DND-41 (cell line): Measurements from ENCODE around the gene CADM2.

Experiments used
- ATAC-seq: fragments of 200-7000 bp; cut with Tn5 transposase; 3 replicates; pipeline ENCODE4 v1.9.1; 2021; ENCODE audit warnings: low read depth; ENCODE audit not compliant: insufficient read depth
- DNase-seq: peaks from one replicate; pipeline ENCODE4 v3.0.0-alpha.2; 2020
- H2AFZ ChIP-seq: 2 replicates; pipeline ENCODE4 v1.6.0; 2012; ENCODE audit warnings: low read depth, low read length
- H3K27ac ChIP-seq: 2 replicates; pipeline ENCODE4 v1.5.1; 2012; ENCODE audit warnings: low read length, inconsistent platforms
- H3K27me3 ChIP-seq: fragments of 200-600 bp; sonication (generic); 2 replicates; pipeline ENCODE4 v1.6.0; 2012; ENCODE audit warnings: low read length, mild to moderate bottlenecking, inconsistent platforms; ENCODE audit not compliant: insufficient read depth, poor library complexity
- H3K36me3 ChIP-seq: 2 replicates; pipeline ENCODE4 v1.5.1; 2012; ENCODE audit warnings: low read length, inconsistent platforms; ENCODE audit not compliant: insufficient read depth
- H3K4me1 ChIP-seq: 2 replicates; pipeline ENCODE4 v1.5.1; 2012; ENCODE audit warnings: mild to moderate bottlenecking, low read length; ENCODE audit not compliant: insufficient read depth
- H3K4me2 ChIP-seq: 2 replicates; pipeline ENCODE4 v1.6.0; 2012; ENCODE audit warnings: mild to moderate bottlenecking, moderate library complexity, low read length, inconsistent platforms; ENCODE audit not compliant: insufficient read depth
- H3K4me3 ChIP-seq, 2 experiments: fragments of 200-600 bp in 1 of 2; shearing (Covaris generic) in 1 of 2; 2 replicates each; pipeline ENCODE4 v1.5.1; 2012 to 2016; ENCODE audit warnings: inconsistent platforms in 2 of 2, low read length in 2 of 2, mild to moderate bottlenecking in 2 of 2, low read depth in 1 of 2, moderate library complexity in 1 of 2
- H3K79me2 ChIP-seq: 2 replicates; pipeline ENCODE4 v1.6.0; 2012; ENCODE audit warnings: low read length, inconsistent platforms; ENCODE audit not compliant: insufficient read depth
- H3K9ac ChIP-seq: 2 replicates; pipeline ENCODE4 v1.6.0; 2012; ENCODE audit warnings: low read depth, mild to moderate bottlenecking, inconsistent platforms, low read length, moderate library complexity
- H3K9me3 ChIP-seq: 2 replicates; pipeline ENCODE4 v1.5.1; 2012; ENCODE audit warnings: low read length, moderate library complexity, mild to moderate bottlenecking, inconsistent platforms; ENCODE audit not compliant: insufficient read depth, severe bottlenecking
- H4K20me1 ChIP-seq: 2 replicates; pipeline ENCODE4 v1.6.0; 2012; ENCODE audit warnings: low read length; ENCODE audit not compliant: insufficient read depth
- CTCF ChIP-seq: IDR thresholded peaks from 2 replicates; pipeline ENCODE4 v1.5.1; 2012; ENCODE audit warnings: borderline replicate concordance, low read length, moderate library complexity, mild to moderate bottlenecking; ENCODE audit not compliant: poor library complexity, severe bottlenecking; ENCODE audit errors: extremely low read depth
- EZH2 ChIP-seq: IDR thresholded peaks from 3 replicates; pipeline ENCODE4 v1.6.1; 2012; ENCODE audit warnings: borderline replicate concordance, low read depth, mild to moderate bottlenecking, moderate library complexity, low read length, inconsistent platforms; ENCODE audit not compliant: severe bottlenecking

The CADM2 gene

DNA sequence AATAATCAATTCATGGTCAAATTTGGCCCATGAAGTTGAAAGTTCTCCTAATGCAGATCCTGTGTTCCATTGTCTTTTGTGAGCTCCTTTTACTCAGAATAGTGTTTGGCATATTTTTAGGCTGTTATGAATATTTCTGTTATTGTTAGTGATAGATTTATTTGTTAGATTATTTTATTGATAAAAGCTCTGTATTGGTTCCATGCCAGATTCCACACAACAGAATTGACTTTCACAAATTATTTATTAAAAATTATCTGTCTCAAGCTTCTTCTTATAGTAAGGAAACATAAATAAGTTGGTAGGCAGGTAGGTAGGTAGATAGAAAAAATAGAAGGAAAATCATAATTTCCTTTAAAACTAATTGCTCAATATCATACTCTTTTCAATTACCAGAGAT, 557.4 kb downstream of the CADM2 start:
- H3K36me3 ChIP-seq = no peaks in the 10 kb centered on the region
- no peaks in the 10 kb centered on the region for H3K9me3 ChIP-seq
- no peak overlapping the region for H3K27ac ChIP-seq
- no peak overlapping the region for H2AFZ ChIP-seq
- ATAC-seq (no peak), DNase-seq (no peak)
- no peak overlapping the region for H3K9ac ChIP-seq
- no peak for TF ChIP-seq CTCF
- no peaks in the 10 kb centered on the region for H3K27me3 ChIP-seq
- no peak overlapping the region for H3K4me2 ChIP-seq
- no peaks in the 10 kb centered on the region for H3K4me1 ChIP-seq
- no peaks in the 10 kb centered on the region for H3K79me2 ChIP-seq
- no peaks in the 10 kb centered on the region for H4K20me1 ChIP-seq
- no peak overlapping the region for H3K4me3 ChIP-seq

DNA sequence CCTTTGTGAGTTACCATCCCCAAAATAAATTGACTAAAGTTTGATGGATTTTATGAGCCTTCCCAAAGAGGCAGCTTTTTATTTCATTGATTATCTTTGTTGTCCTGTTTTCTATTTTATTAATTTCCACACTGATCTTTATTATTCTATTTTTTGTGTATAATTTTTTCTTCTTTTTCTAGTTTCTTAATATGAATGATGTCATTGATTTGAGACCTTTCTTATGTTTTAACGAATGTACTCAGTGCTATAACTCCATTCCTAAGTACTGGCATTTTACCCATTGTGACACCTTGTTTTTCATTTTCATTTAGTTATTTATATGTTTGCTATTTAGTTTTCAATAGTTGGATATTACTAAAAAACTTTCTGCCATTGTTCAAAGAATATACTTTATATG, 565.3 kb downstream of the CADM2 start:
- Histone ChIP-seq H3K4me1 (no peaks in the 10 kb centered on the region), H3K27me3 (no peaks in the 10 kb centered on the region), H4K20me1 (no peaks in the 10 kb centered on the region), H3K4me2 (no peak overlapping the region), H3K79me2 (no peaks in the 10 kb centered on the region), H3K4me3 (no peak overlapping the region), H2AFZ (no peak overlapping the region), H3K9ac (no peak overlapping the region), H3K9me3 (no peaks in the 10 kb centered on the region), H3K36me3 (no peaks in the 10 kb centered on the region), H3K27ac (no peak overlapping the region)
- no peak for ATAC-seq
- no peak for TF ChIP-seq CTCF
- no peak for TF ChIP-seq EZH2
- DNase-seq = no peak

DNA sequence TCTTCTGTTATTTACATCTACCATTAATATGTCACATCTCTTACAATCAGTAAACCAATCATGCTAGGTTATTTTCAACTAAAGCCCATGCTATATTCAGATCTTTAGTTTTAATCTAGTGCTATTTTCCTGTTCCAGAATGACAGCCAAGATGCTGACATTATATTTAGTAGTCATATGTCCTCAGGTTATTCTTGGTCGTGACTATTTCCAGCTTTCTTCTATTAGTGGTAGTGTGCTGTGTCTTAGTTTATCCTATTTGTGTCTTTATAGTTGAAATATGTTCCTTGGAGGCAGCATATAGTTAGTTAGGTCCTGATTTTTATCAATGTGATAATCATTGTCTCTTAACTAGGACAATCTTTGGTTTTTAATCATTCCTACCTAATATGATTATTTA, 566.5 kb downstream of the CADM2 start:
- no peaks in the 10 kb centered on the region for H4K20me1 ChIP-seq
- DNase-seq (no peak), ATAC-seq (no peak)
- no peak overlapping the region for H3K9ac ChIP-seq
- H3K79me2 ChIP-seq = no peaks in the 10 kb centered on the region
- no peaks in the 10 kb centered on the region for H3K9me3 ChIP-seq
- H3K27me3 ChIP-seq = no peaks in the 10 kb centered on the region
- H3K4me3 ChIP-seq = no peak overlapping the region
- H3K4me1 ChIP-seq = no peaks in the 10 kb centered on the region
- H3K4me2 ChIP-seq = no peak overlapping the region
- H3K36me3 ChIP-seq = no peaks in the 10 kb centered on the region
- no peak overlapping the region for H3K27ac ChIP-seq
- no peak overlapping the region for H2AFZ ChIP-seq
- TF ChIP-seq CTCF (no peak), EZH2 (no peak)

DNA sequence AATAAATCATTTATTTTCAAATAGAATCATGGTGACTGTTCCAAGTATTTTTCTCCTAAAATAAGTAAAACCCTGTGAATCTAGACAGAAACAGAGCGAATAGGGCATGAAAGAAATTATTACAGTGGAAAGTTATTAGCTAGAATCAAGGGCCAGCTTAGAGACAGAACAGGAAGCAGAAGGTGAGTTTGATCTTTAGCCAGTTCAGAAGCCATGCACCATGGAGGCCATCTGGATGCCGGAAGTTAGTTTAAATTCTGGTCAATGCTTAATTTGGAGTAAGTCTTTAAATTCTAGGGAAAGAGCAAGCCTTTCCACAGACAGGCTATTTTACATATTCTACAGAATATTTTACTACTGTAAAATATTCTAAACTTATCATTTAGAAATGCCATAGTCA, 574.8 kb downstream of the CADM2 start:
- DNase-seq (no peak), ATAC-seq (no peak)
- Histone ChIP-seq H3K9ac (no peak overlapping the region), H3K4me1 (no peaks in the 10 kb centered on the region), H3K79me2 (no peaks in the 10 kb centered on the region), H3K9me3 (no peaks in the 10 kb centered on the region), H2AFZ (no peak overlapping the region), H3K36me3 (no peaks in the 10 kb centered on the region), H3K27me3 (no peaks in the 10 kb centered on the region), H3K27ac (no peak overlapping the region), H3K4me2 (no peak overlapping the region), H4K20me1 (no peaks in the 10 kb centered on the region), H3K4me3 (no peak overlapping the region)
- TF ChIP-seq CTCF (no peak), EZH2 (no peak)
